Mammary epithelial cell (primary cell): Measurements from ENCODE around the gene ERI2.

Experiments
- EZH2 ChIP-seq: IDR thresholded peaks from 2 replicates; pipeline ENCODE4 v1.6.1; 2012; ENCODE audit warnings: low read length, inconsistent platforms, borderline replicate concordance
- TF ChIP-seq, protein P1 (sequence below), 2 donors: IDR thresholded peaks in 1 of 2; conservative IDR thresholded peaks in 1 of 2; 2 replicates each; pipeline ENCODE4 v1.5.1; 2011 to 2012; ENCODE audit warnings: inconsistent platforms in 2 of 2, low read length in 2 of 2, mild to moderate bottlenecking in 2 of 2, control low read depth in 1 of 2, low read depth in 1 of 2; ENCODE audit not compliant: insufficient read depth in 1 of 2; ENCODE audit errors: extremely low read depth in 1 of 2

DNA sequence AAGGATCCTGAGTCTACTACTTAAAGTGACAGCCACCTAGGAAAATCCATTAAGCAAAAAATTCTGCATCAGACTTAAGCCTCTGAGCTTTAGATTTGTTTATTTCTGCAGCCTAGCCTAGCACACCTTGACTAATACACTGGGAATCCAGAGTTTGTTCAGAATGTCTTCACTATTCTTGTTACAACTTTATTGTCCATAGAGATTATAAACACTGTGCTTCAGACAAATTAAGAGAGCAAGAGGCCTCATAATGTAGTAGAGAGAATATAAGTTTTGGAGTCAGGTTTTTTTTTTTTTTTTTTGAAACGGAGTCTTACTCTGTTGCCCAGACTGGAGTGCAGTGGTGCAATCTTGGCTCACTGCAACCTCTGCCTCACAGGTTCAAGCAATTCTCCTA lies 55.7 kb downstream of the ERI2 start:
- TF ChIP-seq, protein P1, sequence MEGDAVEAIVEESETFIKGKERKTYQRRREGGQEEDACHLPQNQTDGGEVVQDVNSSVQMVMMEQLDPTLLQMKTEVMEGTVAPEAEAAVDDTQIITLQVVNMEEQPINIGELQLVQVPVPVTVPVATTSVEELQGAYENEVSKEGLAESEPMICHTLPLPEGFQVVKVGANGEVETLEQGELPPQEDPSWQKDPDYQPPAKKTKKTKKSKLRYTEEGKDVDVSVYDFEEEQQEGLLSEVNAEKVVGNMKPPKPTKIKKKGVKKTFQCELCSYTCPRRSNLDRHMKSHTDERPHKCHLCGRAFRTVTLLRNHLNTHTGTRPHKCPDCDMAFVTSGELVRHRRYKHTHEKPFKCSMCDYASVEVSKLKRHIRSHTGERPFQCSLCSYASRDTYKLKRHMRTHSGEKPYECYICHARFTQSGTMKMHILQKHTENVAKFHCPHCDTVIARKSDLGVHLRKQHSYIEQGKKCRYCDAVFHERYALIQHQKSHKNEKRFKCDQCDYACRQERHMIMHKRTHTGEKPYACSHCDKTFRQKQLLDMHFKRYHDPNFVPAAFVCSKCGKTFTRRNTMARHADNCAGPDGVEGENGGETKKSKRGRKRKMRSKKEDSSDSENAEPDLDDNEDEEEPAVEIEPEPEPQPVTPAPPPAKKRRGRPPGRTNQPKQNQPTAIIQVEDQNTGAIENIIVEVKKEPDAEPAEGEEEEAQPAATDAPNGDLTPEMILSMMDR (conservative IDR thresholded peaks at IDR 0.05 in 1 of 2, IDR thresholded peaks at IDR 0.05 in 1 of 2; ENCODE audit: extremely low read depth in 1 of 2, insufficient read depth in 1 of 2, low read depth in 1 of 2, low read length in 2 of 2), result no peak
- no peak for TF ChIP-seq EZH2
